Ovary (tissue), 3 donors: ENCODE data around the gene SAG.

Source experiments
- POLR2A ChIP-seq: fragments of 450-650 bp; IDR thresholded peaks from one replicate; pipeline ENCODE4 v1.6.1; 2017; ENCODE audit warnings: antibody characterized with exemption, mild to moderate bottlenecking, moderate library complexity
- TF ChIP-seq, protein P1 (sequence below), 3 donors: fragments of 450-650 bp in 2 of 3; fragments of 200-600 bp in 1 of 3; IDR thresholded peaks; one replicate each; pipeline versions ENCODE4 v1.5.1 to v1.8.0; 2016 to 2022; ENCODE audit warnings: antibody characterized with exemption in 3 of 3, mild to moderate bottlenecking in 1 of 3
- donor health status: DM: no; HTN: no; CAD: no.

DNA sequence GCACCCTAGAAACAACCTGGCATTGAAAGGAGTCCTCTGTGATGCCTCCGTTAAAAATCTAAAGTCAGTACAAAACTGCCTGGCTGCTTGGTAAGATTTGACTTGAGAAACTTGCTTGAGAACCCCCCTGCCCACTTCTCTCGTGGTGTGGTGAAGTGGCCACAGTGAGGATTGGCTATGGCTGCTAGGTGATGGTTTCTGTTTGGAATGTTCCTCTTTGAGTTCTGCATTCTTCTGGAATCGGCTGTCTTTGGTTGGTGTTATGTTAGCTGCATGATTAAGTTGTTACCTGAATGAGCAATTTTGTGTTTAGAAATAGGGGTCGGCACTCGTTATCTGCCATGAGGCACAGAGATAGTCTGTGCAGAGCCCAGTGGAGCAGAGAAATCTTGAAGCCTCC lies 21.7 kb upstream of the SAG start:
- TF ChIP-seq, protein P1, sequence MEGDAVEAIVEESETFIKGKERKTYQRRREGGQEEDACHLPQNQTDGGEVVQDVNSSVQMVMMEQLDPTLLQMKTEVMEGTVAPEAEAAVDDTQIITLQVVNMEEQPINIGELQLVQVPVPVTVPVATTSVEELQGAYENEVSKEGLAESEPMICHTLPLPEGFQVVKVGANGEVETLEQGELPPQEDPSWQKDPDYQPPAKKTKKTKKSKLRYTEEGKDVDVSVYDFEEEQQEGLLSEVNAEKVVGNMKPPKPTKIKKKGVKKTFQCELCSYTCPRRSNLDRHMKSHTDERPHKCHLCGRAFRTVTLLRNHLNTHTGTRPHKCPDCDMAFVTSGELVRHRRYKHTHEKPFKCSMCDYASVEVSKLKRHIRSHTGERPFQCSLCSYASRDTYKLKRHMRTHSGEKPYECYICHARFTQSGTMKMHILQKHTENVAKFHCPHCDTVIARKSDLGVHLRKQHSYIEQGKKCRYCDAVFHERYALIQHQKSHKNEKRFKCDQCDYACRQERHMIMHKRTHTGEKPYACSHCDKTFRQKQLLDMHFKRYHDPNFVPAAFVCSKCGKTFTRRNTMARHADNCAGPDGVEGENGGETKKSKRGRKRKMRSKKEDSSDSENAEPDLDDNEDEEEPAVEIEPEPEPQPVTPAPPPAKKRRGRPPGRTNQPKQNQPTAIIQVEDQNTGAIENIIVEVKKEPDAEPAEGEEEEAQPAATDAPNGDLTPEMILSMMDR (IDR thresholded peaks at IDR 0.05): no peak
- TF ChIP-seq POLR2A: no peak
